Esophagus muscularis mucosa (tissue), 4 donors: ENCODE data around the gene BCL11A. TPM values are rescaled to one million over a fixed set of nuclear protein-coding genes. Genes with fewer than 3 reads are reported as not detected.

Experiments
- DNase-seq: peaks from one replicate; pipeline ENCODE4 v3.0.0-alpha.2; 2017; ENCODE audit errors: extremely low spot score
- H3K27ac ChIP-seq, 4 donors: fragments of 200-600 bp; sonication (generic); replicated peaks in 1 of 4; 1 replicate in 3 of 4; 2 replicates in 1 of 4; pipeline ENCODE4 v1.5.1; 2016 to 2019; ENCODE audit warnings: mild to moderate bottlenecking in 1 of 4
- H3K27me3 ChIP-seq, 4 donors: fragments of 200-600 bp; sonication (generic); one replicate each; pipeline versions ENCODE4 v1.5.1 to v1.6.0; 2016 to 2019
- H3K36me3 ChIP-seq, 4 donors: fragments of 200-600 bp; sonication (generic); one replicate each; pipeline ENCODE4 v1.5.1; 2016 to 2019
- H3K4me1 ChIP-seq, 4 donors: fragments of 200-600 bp; sonication (generic); one replicate each; pipeline ENCODE4 v1.5.1; 2016 to 2019
- H3K4me3 ChIP-seq, 4 donors: fragments of 200-600 bp; sonication (generic); 1 replicate in 2 of 4; 2 replicates in 2 of 4; pipeline ENCODE4 v1.5.1; 2016 to 2019; ENCODE audit warnings: mild to moderate bottlenecking in 4 of 4, moderate library complexity in 1 of 4
- H3K9me3 ChIP-seq, 4 donors: fragments of 200-600 bp; sonication (generic); 1 replicate in 3 of 4; 2 replicates in 1 of 4; pipeline ENCODE4 v1.5.1; 2016 to 2019
- CTCF ChIP-seq, 3 experiments: fragments of 200-600 bp in 2 of 3; fragments of 450-650 bp in 1 of 3; sonication (generic) in 2 of 3; IDR thresholded peaks; one replicate each; pipeline ENCODE4 v1.5.1; 2017 to 2019; ENCODE audit warnings: antibody characterized with exemption in 3 of 3, mild to moderate bottlenecking in 2 of 3, moderate library complexity in 1 of 3
- EP300 ChIP-seq: sonication (generic); formaldehyde crosslinking; IDR thresholded peaks from one replicate; pipeline ENCODE4 v1.6.1; 2017; ENCODE audit warnings: antibody characterized with exemption
- POLR2A ChIP-seq: fragments of 450-650 bp; IDR thresholded peaks from one replicate; pipeline ENCODE4 v1.6.1; 2017; ENCODE audit warnings: antibody characterized with exemption, moderate library complexity, mild to moderate bottlenecking, low read depth
- POLR2AphosphoS5 ChIP-seq, 2 donors: sonication (generic); formaldehyde crosslinking; IDR thresholded peaks; one replicate each; pipeline ENCODE4 v1.6.1; 2017; ENCODE audit warnings: antibody characterized with exemption in 2 of 2
- WGBS: methylation state at CpG from one replicate; pipeline ENCODE4 v1.1.5; 2018; 5-methylcytosine and 5-hydroxymethylcytosine counted together
- intact Hi-C: fragments of 100-400 bp; cut with DNase I; formaldehyde crosslinking; loops from one replicate; pipeline ENCODE4 v1.15.1; 2023
- total RNA-seq, 4 donors: library from RNA; depleted of rRNA; stranded (reverse); fragments of >200 nt; gene quantifications; one replicate each; pipeline versions ENCODE4 v1.1.0 to v1.2.1, GENCODE V29; 2016

BCL11A gene
- total RNA-seq, 4 donors from 2014 or later: 3.5 to 11.3 (median 4.7) TPM

GRCh38 chr2:60410456-60411146 is 142.9 kb downstream of the BCL11A start:
- WGBS: 73% methylated on average over 15 of the region's 17 CpGs
- TF ChIP-seq POLR2AphosphoS5 (IDR thresholded peaks at IDR 0.05) (no peak), POLR2A (no peak), EP300 (no peak), CTCF (IDR thresholded peaks at IDR 0.05) (no peak)

GRCh38 chr2:60409531-60409871 is 144.0 kb downstream of the BCL11A start:
- Histone ChIP-seq H3K27ac (no peak overlapping the region), H3K4me3 (no peak overlapping the region), H3K4me1 (no peaks in the 10 kb centered on the region), H3K9me3 (peaks cover 0 to under 1% (median 0%) of the 10 kb centered on the region in 4 donors), H3K27me3 (peaks cover 0 to 12% (median 0%) of the 10 kb centered on the region in 4 donors), H3K36me3 (no peaks in the 10 kb centered on the region)
- intact Hi-C loops: no loop called here
- WGBS: 75% methylated on average over 8 of the region's 8 CpGs
- no peak for DNase-seq
- TF ChIP-seq POLR2AphosphoS5 (IDR thresholded peaks at IDR 0.05) (no peak), POLR2A (no peak), CTCF (IDR thresholded peaks at IDR 0.05) (no peak), EP300 (no peak)

More at GRCh38 chr2:60410456-60411146, 142.9 kb downstream of the BCL11A start:
- Histone ChIP-seq H3K4me1 (no peaks in the 10 kb centered on the region), H3K27ac (no peak overlapping the region), H3K4me3 (no peak overlapping the region), H3K27me3 (peaks cover 0 to 12% (median 0%) of the 10 kb centered on the region in 4 donors), H3K36me3 (no peaks in the 10 kb centered on the region), H3K9me3 (peaks cover 0 to 4% (median 0%) of the 10 kb centered on the region in 4 donors)
- intact Hi-C loops: no loop called here
- DNase-seq: no peak

GRCh38 chr2:60408811-60409530 is 144.5 kb downstream of the BCL11A start:
- Histone ChIP-seq H3K4me1 (no peaks in the 10 kb centered on the region), H3K36me3 (no peaks in the 10 kb centered on the region), H3K27me3 (peaks cover 0 to 12% (median 0%) of the 10 kb centered on the region in 4 donors), H3K9me3 (no peaks in the 10 kb centered on the region), H3K4me3 (no peak overlapping the region), H3K27ac (no peak overlapping the region)
- TF ChIP-seq POLR2AphosphoS5 (IDR thresholded peaks at IDR 0.05): no peak
- intact Hi-C loops: no loop called here
- no peak for DNase-seq
- 81% methylated on average over 8 of the region's 8 CpGs for WGBS

GRCh38 chr2:60408207-60408606 is 145.2 kb downstream of the BCL11A start:
- H3K4me3 ChIP-seq: no peak overlapping the region
- 87% methylated on average over 1 of the region's 1 CpG for WGBS
- H3K27me3 ChIP-seq: peaks cover 0 to 12% (median 0%) of the 10 kb centered on the region in 4 donors
- H3K36me3 ChIP-seq: no peaks in the 10 kb centered on the region
- H3K4me1 ChIP-seq: no peaks in the 10 kb centered on the region
- intact Hi-C loops: no loop called here
- H3K9me3 ChIP-seq: no peaks in the 10 kb centered on the region
- TF ChIP-seq EP300 (no peak), POLR2A (no peak), CTCF (IDR thresholded peaks at IDR 0.05) (no peak)
- DNase-seq: no peak
- H3K27ac ChIP-seq: no peak overlapping the region

GRCh38 chr2:60407398-60407797 is 146.1 kb downstream of the BCL11A start:
- H3K27ac ChIP-seq: no peak overlapping the region
- no peaks in the 10 kb centered on the region for H3K4me1 ChIP-seq
- peaks cover 0 to 12% (median 0%) of the 10 kb centered on the region in 4 donors for H3K27me3 ChIP-seq
- TF ChIP-seq EP300: no peak
- H3K9me3 ChIP-seq: no peaks in the 10 kb centered on the region
- DNase-seq: no peak
- H3K4me3 ChIP-seq: no peak overlapping the region
- intact Hi-C loops: no loop called here
- WGBS: 50% methylated on average over 2 of the region's 2 CpGs
- H3K36me3 ChIP-seq: no peaks in the 10 kb centered on the region
